ENCODE measurements around the gene CERT1.

The CERT1 gene

GRCh38 chr5:75340714-75341478 is 170.5 kb downstream of the CERT1 start:
- TF ChIP-seq ZNF384 (IDR thresholded peaks at IDR 0.05) = no peak
- TF ChIP-seq BHLHE40 (IDR thresholded peaks at IDR 0.05; ENCODE audit: borderline replicate concordance) = no peak
- no peak for TF ChIP-seq ELF4 (IDR thresholded peaks at IDR 0.05)
- TF ChIP-seq LEF1 (IDR thresholded peaks at IDR 0.05; ENCODE audit: borderline replicate concordance) = no peak
- no peak for TF ChIP-seq FOXA1 (IDR thresholded peaks at IDR 0.05)
- no peak for TF ChIP-seq SUZ12 (IDR thresholded peaks at IDR 0.05)
- no peak for TF ChIP-seq NFRKB (IDR thresholded peaks at IDR 0.05)
- no peak for DNase-seq (ENCODE audit: extremely low spot score)
- POLR2A ChIA-PET = interaction anchor here (0.5 to 1.0 kb wide), 3 partner anchors 9 to 171 kb away, joined by 3 read pairs; partner anchors contain the start of genes CERT1 and POLK
- CTCF ChIA-PET = no interaction called here

- no peak for TF ChIP-seq TARDBP (IDR thresholded peaks at IDR 0.05)
- TF ChIP-seq BHLHE40 (IDR thresholded peaks at IDR 0.05; ENCODE audit: borderline replicate concordance) = no peak
- no peak for TF ChIP-seq ZNF384 (IDR thresholded peaks at IDR 0.05)
- no peak for TF ChIP-seq FOXM1 (IDR thresholded peaks at IDR 0.05; ENCODE audit: borderline replicate concordance)
- TF ChIP-seq NFRKB (IDR thresholded peaks at IDR 0.05) = no peak
- TF ChIP-seq LEF1 (IDR thresholded peaks at IDR 0.05; ENCODE audit: borderline replicate concordance) = no peak
- no peak for TF ChIP-seq FOXA1 (IDR thresholded peaks at IDR 0.05)
- no peak for TF ChIP-seq L3MBTL2 (conservative IDR thresholded peaks at IDR 0.05)
- TF ChIP-seq, protein P1, sequence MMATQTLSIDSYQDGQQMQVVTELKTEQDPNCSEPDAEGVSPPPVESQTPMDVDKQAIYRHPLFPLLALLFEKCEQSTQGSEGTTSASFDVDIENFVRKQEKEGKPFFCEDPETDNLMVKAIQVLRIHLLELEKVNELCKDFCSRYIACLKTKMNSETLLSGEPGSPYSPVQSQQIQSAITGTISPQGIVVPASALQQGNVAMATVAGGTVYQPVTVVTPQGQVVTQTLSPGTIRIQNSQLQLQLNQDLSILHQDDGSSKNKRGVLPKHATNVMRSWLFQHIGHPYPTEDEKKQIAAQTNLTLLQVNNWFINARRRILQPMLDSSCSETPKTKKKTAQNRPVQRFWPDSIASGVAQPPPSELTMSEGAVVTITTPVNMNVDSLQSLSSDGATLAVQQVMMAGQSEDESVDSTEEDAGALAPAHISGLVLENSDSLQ (IDR thresholded peaks at IDR 0.05) = no peak
- no peak for TF ChIP-seq SP1 (IDR thresholded peaks at IDR 0.05)
- no peak for TF ChIP-seq HDGF (IDR thresholded peaks at IDR 0.05; ENCODE audit: borderline replicate concordance)
- TF ChIP-seq FOXK2 (IDR thresholded peaks at IDR 0.05) = no peak
- no peak for TF ChIP-seq SUZ12 (IDR thresholded peaks at IDR 0.05)
- no peak for DNase-seq (ENCODE audit: extremely low spot score)
- ChIA-PET CTCF (no interaction called here), POLR2A (no interaction called here)
These were observed 173.0 kb downstream of the CERT1 start for GRCh38 chr5:75338408-75338807.

DNA sequence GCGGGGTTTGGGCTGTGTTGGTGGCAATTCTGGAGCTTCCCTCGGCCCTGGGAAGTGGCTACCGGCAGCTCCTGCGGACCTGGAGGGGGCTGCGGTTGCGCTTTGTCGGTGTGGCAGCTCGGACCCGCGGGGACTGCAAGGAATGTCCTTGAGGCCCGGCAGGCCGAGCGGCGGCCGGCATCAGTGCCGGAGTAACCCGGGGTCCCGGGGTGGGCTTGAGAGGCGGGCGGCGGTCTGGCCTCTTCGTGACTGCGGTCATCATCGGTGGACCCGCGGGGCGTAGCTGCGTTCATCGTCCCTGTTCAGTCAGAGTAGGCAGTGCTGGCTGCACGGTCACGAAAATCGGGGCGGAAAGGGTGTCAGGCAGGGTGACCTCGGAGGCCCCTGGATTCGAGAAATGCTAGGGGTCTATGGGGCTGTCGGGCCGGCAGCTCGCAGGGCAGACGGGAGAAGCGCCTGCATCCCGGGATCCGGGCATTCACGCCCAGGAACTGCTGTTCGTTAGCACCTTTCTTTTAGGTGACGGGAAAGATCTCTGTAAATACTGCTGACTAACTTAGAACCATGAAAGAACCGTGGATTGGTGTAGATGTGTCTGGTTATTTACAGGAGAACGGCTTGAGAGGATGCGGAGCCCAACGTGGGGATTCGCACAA is 173.9 kb downstream of the CERT1 start:
- TF ChIP-seq TARDBP (IDR thresholded peaks at IDR 0.05) (no peak), BHLHE40 (IDR thresholded peaks at IDR 0.05; ENCODE audit: borderline replicate concordance) (no peak), SUZ12 (IDR thresholded peaks at IDR 0.05) (no peak)
- DNase-seq (ENCODE audit: extremely low spot score) = peak; percentile 17
- CTCF ChIA-PET = interaction anchor here (1.2 kb wide), 1 partner anchor 101 kb away, joined by 6 read pairs; the partner anchor contains the start of gene ANKRD31
- POLR2A ChIA-PET = interaction anchor here (0.7 to 1.7 kb wide), 12 partner anchors 9 to 332 kb away, joined by 3 to 16 read pairs (median 4); partner anchors contain the start of genes ANKRD31, CERT1 and POLK

- TF ChIP-seq TARDBP (IDR thresholded peaks at IDR 0.05) = no peak
- no peak for TF ChIP-seq FOXK2 (IDR thresholded peaks at IDR 0.05)
- no peak for TF ChIP-seq FOXA1 (IDR thresholded peaks at IDR 0.05)
- no peak for TF ChIP-seq SUZ12 (IDR thresholded peaks at IDR 0.05)
- TF ChIP-seq ZNF384 (IDR thresholded peaks at IDR 0.05) = no peak
- TF ChIP-seq BHLHE40 (IDR thresholded peaks at IDR 0.05; ENCODE audit: borderline replicate concordance) = no peak
- TF ChIP-seq HDGF (IDR thresholded peaks at IDR 0.05; ENCODE audit: borderline replicate concordance) = peak; percentile 87; the same call in 1 of the 2 replicates
- no peak for TF ChIP-seq ELF4 (IDR thresholded peaks at IDR 0.05)
- TF ChIP-seq, protein P1 (IDR thresholded peaks at IDR 0.05) = peak; percentile 79
- peak; percentile 95 for TF ChIP-seq L3MBTL2 (conservative IDR thresholded peaks at IDR 0.05)
- ChIA-PET POLR2A (interaction anchor here (0.5 to 1.7 kb wide), 16 partner anchors 9 to 332 kb away, joined by 3 to 16 read pairs (median 4); partner anchors contain the start of genes ANKRD31, CERT1 and POLK), CTCF (interaction anchor here (1.2 kb wide), 1 partner anchor 100 kb away, joined by 6 read pairs; the partner anchor contains the start of gene ANKRD31)
- DNase-seq (ENCODE audit: extremely low spot score) = peak; percentile 91
These were observed 174.7 kb downstream of the CERT1 start, which contains the start of gene HMGCR for GRCh38 chr5:75336615-75337336. Gene HMGCR, plus strand, starts transcription at chr5:75337220. Its CDS starts 5,386 bp downstream, at chr5:75342606.

GRCh38 chr5:75335952-75336614 is 175.3 kb downstream of the CERT1 start:
- TF ChIP-seq L3MBTL2 (conservative IDR thresholded peaks at IDR 0.05) (no peak), FOXA1 (IDR thresholded peaks at IDR 0.05) (no peak), NFRKB (IDR thresholded peaks at IDR 0.05) (no peak), LEF1 (IDR thresholded peaks at IDR 0.05; ENCODE audit: borderline replicate concordance) (no peak), TARDBP (IDR thresholded peaks at IDR 0.05) (no peak), HDGF (IDR thresholded peaks at IDR 0.05; ENCODE audit: borderline replicate concordance) (no peak), ELF4 (IDR thresholded peaks at IDR 0.05) (no peak; the same call in 1 of the 2 replicates), ARNT (IDR thresholded peaks at IDR 0.05) (no peak), ZNF384 (IDR thresholded peaks at IDR 0.05) (no peak), SP1 (IDR thresholded peaks at IDR 0.05) (no peak), FOXM1 (IDR thresholded peaks at IDR 0.05; ENCODE audit: borderline replicate concordance) (no peak), BHLHE40 (IDR thresholded peaks at IDR 0.05; ENCODE audit: borderline replicate concordance) (no peak), CTBP1 (IDR thresholded peaks at IDR 0.05; ENCODE audit: borderline replicate concordance) (no peak), FOXK2 (IDR thresholded peaks at IDR 0.05) (no peak)
- TF ChIP-seq, protein P1 (IDR thresholded peaks at IDR 0.05) = no peak
- peak; percentile 58 for DNase-seq (ENCODE audit: extremely low spot score)
- ChIA-PET CTCF (no interaction called here), POLR2A (interaction anchor here (0.8 to 1.7 kb wide), 5 partner anchors 9 to 99 kb away, joined by 3 to 16 read pairs (median 7); partner anchors contain the start of gene ANKRD31)

Data from HEK293T (cell line).